ENCODE results near the gene CCDC93.

Gene CCDC93

DNA sequence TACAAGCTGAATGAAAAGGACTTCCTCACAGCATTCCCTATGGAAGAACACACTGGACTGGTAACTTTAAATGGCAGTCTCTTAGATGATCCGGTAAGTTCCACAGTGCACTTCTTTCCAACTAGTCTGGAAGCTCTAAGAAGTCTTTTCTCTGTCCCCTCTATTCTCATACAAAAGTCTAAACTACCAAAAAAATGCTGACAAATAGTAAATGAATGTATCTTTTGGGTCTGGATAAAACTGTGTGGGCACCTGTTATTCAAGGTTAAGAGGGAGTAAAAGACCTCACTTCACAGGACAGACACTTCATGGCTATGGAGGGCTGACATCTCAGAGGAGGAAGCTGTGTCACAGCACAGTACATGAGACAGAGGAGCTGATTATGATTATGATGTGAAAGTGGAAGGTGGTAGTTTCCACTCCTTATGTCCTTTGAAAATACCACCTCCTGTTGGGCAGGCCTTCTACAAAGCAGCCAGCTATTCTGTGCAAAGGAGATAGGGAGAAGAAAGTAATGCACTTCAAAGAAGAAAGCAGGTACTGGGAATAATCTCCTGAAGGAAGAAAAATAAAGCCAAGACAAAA, 23.9 kb downstream of the CCDC93 start:
- no peaks in the 10 kb centered on the region for H3K9me3 Mint-ChIP-seq
- H3K27ac Mint-ChIP-seq = no peak overlapping the region
- H3K36me3 Mint-ChIP-seq (ENCODE audit: low read depth) = peaks cover 49% of the 10 kb centered on the region
- peaks cover 2% of the 10 kb centered on the region for H3K4me1 Mint-ChIP-seq (ENCODE audit: low read depth)
- no peak overlapping the region for H3K4me3 Mint-ChIP-seq
- H3K27me3 Mint-ChIP-seq (ENCODE audit: low read depth) = no peaks in the 10 kb centered on the region
- no peak for DNase-seq (ENCODE audit: low spot score)

GRCh38 chr2:117987121-117987520, 26.7 kb downstream of the CCDC93 start:
- no peak overlapping the region for H3K27ac Mint-ChIP-seq
- peaks cover 49% of the 10 kb centered on the region for H3K36me3 Mint-ChIP-seq (ENCODE audit: low read depth)
- no peak overlapping the region for H3K4me3 Mint-ChIP-seq
- H3K27me3 Mint-ChIP-seq (ENCODE audit: low read depth) = no peaks in the 10 kb centered on the region
- no peaks in the 10 kb centered on the region for H3K9me3 Mint-ChIP-seq
- H3K4me1 Mint-ChIP-seq (ENCODE audit: low read depth) = peaks cover 2% of the 10 kb centered on the region
- DNase-seq (ENCODE audit: low spot score) = no peak

DNA sequence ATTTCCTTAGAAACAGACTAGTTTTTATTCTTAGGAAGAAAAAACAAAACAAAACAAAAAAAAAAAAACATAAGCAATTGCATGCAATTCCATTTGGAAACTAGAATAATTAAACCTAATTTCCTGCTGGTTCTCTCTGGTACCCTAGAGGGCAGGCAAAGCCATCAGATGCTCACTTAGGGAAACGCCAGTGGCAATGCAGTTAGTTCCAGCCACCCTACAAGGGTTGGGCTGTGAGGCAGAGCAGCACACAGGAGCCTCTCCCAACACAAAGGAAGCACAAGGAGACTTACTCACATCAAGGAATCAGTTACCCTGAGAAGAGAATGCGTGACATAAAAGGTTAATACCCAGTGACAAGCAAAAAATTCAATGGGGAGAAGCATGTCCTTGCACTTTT, 28.8 kb downstream of the CCDC93 start:
- H3K36me3 Mint-ChIP-seq (ENCODE audit: low read depth) = peaks cover 36% of the 10 kb centered on the region
- H3K27me3 Mint-ChIP-seq (ENCODE audit: low read depth) = no peaks in the 10 kb centered on the region
- H3K27ac Mint-ChIP-seq = no peak overlapping the region
- no peak for DNase-seq (ENCODE audit: low spot score)
- no peak overlapping the region for H3K4me3 Mint-ChIP-seq
- H3K4me1 Mint-ChIP-seq (ENCODE audit: low read depth) = no peaks in the 10 kb centered on the region
- no peaks in the 10 kb centered on the region for H3K9me3 Mint-ChIP-seq

DNA sequence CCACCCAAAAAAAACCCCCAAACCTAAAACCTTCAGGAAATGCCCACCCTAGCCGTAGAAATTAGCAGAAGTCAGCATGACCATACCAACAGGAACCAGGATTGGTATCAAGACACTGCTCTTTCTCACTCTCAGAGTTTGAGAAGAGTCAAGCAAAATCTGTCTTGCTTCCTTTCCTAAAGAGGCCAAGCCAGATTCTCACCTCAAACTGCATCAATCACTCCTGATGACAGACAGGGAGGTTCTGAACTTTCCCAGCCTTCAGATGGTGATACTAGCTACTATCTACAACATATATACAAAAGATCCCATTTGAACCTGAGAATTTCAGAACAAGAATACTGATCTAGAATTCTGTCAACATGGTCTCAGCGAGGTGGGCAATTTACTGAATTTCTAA, 29.7 kb downstream of the CCDC93 start:
- no peaks in the 10 kb centered on the region for H3K27me3 Mint-ChIP-seq (ENCODE audit: low read depth)
- peaks cover 32% of the 10 kb centered on the region for H3K36me3 Mint-ChIP-seq (ENCODE audit: low read depth)
- DNase-seq (ENCODE audit: low spot score) = no peak
- H3K9me3 Mint-ChIP-seq = no peaks in the 10 kb centered on the region
- no peak overlapping the region for H3K4me3 Mint-ChIP-seq
- H3K4me1 Mint-ChIP-seq (ENCODE audit: low read depth) = no peaks in the 10 kb centered on the region
- peak overlapping the region; percentile 1 for H3K27ac Mint-ChIP-seq

GRCh38 chr2:117983040-117983439, 30.8 kb downstream of the CCDC93 start:
- Mint-ChIP-seq H3K27ac (no peak overlapping the region), H3K4me3 (no peak overlapping the region), H3K9me3 (no peaks in the 10 kb centered on the region), H3K36me3 (ENCODE audit: low read depth) (peaks cover 28% of the 10 kb centered on the region), H3K4me1 (ENCODE audit: low read depth) (no peaks in the 10 kb centered on the region), H3K27me3 (ENCODE audit: low read depth) (no peaks in the 10 kb centered on the region)
- no peak for DNase-seq (ENCODE audit: low spot score)

- Mint-ChIP-seq H3K27me3 (ENCODE audit: low read depth) (no peaks in the 10 kb centered on the region), H3K9me3 (no peaks in the 10 kb centered on the region), H3K27ac (no peak overlapping the region), H3K36me3 (ENCODE audit: low read depth) (peaks cover 31% of the 10 kb centered on the region), H3K4me3 (no peak overlapping the region), H3K4me1 (ENCODE audit: low read depth) (no peaks in the 10 kb centered on the region)
- DNase-seq (ENCODE audit: low spot score) = no peak
These were observed 31.4 kb downstream of the CCDC93 start for GRCh38 chr2:117982376-117983033.

DNA sequence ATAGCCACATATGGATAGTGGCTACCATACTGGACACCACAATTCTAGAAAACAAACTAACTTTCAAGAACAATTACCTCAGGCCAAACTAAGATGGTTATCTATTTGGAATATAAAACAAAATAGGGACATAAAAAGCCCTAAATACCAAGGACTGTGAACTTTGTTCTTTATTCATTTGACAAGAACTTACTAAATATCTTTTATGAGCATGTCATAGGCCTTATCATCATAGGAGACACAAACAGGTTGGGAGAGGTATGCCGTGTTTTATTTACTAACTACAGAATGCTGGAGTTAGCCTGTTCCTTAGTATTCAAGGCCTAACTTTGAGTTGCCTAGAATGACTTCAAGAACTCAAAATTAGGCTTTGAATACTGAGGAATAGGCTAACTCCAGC, 32.1 kb downstream of the CCDC93 start:
- no peaks in the 10 kb centered on the region for H3K4me1 Mint-ChIP-seq (ENCODE audit: low read depth)
- no peaks in the 10 kb centered on the region for H3K27me3 Mint-ChIP-seq (ENCODE audit: low read depth)
- H3K36me3 Mint-ChIP-seq (ENCODE audit: low read depth) = peaks cover 33% of the 10 kb centered on the region
- no peak for DNase-seq (ENCODE audit: low spot score)
- no peaks in the 10 kb centered on the region for H3K9me3 Mint-ChIP-seq
- H3K4me3 Mint-ChIP-seq = no peak overlapping the region
- H3K27ac Mint-ChIP-seq = no peak overlapping the region

DNA sequence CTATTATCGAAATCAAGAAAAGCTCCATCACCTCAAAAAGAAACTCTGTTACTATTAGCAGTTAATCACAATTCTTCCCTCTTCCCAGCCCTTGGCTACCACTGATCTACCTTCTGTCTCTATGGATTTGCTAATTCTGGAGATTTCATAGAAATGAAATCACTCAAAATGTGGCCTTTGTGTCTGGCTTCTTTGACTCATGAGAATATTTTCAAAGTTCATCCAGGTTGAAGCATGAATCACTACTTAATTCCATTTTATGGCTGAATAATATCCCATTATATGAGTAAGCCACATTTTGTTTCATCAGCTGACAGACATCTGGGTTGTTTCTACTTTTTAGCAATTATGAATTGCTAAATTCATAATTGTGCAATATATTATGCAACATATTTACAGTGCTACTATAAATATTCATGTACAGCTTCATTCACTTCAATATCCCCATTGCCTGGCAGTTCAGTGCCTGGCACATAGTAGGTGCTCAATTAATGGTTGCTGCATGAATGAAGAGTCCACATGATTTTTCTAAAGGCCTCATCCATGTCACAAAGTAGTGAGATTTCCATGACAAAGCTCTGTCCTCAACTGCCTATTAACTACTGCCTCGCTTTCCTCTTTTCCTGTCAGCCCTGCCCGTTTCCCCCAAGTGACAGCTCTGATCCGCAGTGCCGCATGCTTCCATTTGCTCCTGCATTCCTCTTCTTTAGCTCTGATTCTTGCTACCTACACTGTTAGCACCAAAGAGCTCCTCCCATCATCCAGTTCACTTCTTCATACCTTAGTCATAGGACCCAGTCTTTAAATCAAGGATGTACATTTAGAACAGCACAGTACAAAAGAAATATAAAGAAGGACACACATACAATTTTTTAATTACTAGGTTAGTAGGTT, 32.8 kb downstream of the CCDC93 start:
- H3K4me3 Mint-ChIP-seq = no peak overlapping the region
- no peak overlapping the region for H3K27ac Mint-ChIP-seq
- no peak for DNase-seq (ENCODE audit: low spot score)
- no peaks in the 10 kb centered on the region for H3K9me3 Mint-ChIP-seq
- no peaks in the 10 kb centered on the region for H3K27me3 Mint-ChIP-seq (ENCODE audit: low read depth)
- H3K4me1 Mint-ChIP-seq (ENCODE audit: low read depth) = no peaks in the 10 kb centered on the region
- H3K36me3 Mint-ChIP-seq (ENCODE audit: low read depth) = peaks cover 35% of the 10 kb centered on the region

GRCh38 chr2:117979911-117980701, 33.8 kb downstream of the CCDC93 start:
- no peaks in the 10 kb centered on the region for H3K4me1 Mint-ChIP-seq (ENCODE audit: low read depth)
- no peak for DNase-seq (ENCODE audit: low spot score)
- H3K27ac Mint-ChIP-seq = no peak overlapping the region
- no peak overlapping the region for H3K4me3 Mint-ChIP-seq
- peaks cover 39% of the 10 kb centered on the region for H3K36me3 Mint-ChIP-seq (ENCODE audit: low read depth)
- H3K27me3 Mint-ChIP-seq (ENCODE audit: low read depth) = no peaks in the 10 kb centered on the region
- no peaks in the 10 kb centered on the region for H3K9me3 Mint-ChIP-seq

DNA sequence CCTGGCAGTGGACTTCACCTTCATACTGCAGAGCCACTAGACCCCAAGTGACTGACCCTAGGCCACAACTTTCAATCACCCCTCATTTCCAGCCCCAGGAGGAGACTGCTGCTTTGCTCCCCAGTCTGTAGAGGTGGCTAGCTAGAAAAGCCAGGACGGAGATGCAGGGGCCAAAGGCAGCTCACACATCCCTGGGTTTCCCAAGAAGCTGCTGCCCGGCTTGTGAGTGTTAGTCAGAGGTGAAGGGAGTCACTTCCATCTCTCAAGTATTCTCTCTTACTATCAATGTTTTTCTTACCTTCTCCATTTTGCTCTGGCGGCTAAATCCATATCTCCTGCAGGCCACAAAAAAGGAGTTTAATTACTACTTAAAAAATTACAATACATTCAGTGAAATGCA, 36.2 kb downstream of the CCDC93 start:
- H3K27me3 Mint-ChIP-seq (ENCODE audit: low read depth) = no peaks in the 10 kb centered on the region
- H3K9me3 Mint-ChIP-seq = no peaks in the 10 kb centered on the region
- H3K4me1 Mint-ChIP-seq (ENCODE audit: low read depth) = no peaks in the 10 kb centered on the region
- H3K36me3 Mint-ChIP-seq (ENCODE audit: low read depth) = peaks cover 41% of the 10 kb centered on the region
- H3K4me3 Mint-ChIP-seq = no peak overlapping the region
- no peak overlapping the region for H3K27ac Mint-ChIP-seq
- no peak for DNase-seq (ENCODE audit: low spot score)

DNA sequence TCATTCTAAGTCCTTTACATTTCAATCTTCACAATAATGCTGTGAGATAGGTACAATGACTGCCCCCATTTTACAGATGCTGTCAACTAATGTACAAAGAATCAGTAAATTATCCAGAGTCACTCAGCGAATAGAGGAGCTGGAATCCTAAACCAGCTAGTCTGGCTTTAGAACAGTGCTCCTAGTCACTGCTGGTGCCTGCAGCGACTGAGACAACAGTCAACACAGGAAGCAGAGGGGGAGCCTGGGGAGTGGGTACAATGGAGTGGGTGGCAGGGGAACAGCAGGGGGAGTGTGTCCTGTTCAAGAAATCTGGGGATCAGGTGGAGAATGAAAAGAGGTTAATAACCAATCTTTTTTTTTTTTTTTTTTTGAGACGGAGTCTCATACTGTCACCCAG, 37.3 kb downstream of the CCDC93 start:
- Mint-ChIP-seq H3K27ac (peak overlapping the region; percentile 21), H3K9me3 (no peaks in the 10 kb centered on the region), H3K4me1 (ENCODE audit: low read depth) (no peaks in the 10 kb centered on the region), H3K27me3 (ENCODE audit: low read depth) (no peaks in the 10 kb centered on the region), H3K36me3 (ENCODE audit: low read depth) (peaks cover 47% of the 10 kb centered on the region), H3K4me3 (no peak overlapping the region)
- no peak for DNase-seq (ENCODE audit: low spot score)

DNA sequence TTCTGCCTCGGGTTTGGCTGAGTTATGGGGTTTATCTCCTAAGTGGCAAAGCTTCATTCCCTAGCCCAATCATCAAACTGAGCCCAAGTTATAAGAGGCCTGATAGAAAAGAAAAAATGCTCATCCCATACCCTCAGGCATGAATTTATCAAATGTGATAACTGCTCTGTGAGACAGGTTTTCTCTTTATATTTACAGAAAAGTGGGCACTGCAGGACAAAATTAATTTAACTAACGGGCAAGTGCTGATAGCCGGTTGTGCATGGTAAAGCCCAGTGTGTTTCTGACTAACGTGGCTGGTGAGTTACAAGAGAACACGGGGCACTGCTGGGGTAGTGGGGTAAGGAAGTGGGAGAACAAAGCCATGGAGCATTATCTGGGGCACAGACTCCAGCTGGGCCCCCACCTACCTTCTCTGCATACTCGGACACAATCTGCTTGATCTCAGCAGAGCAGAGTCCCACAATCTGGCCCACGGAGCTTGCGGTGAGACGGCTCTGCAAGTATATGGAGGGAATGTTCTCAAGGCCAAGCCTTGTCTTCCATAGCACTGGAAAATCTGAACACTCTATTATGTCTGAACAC, 40.3 kb downstream of the CCDC93 start:
- H3K36me3 Mint-ChIP-seq (ENCODE audit: low read depth) = peaks cover 51% of the 10 kb centered on the region
- no peak overlapping the region for H3K4me3 Mint-ChIP-seq
- no peak overlapping the region for H3K27ac Mint-ChIP-seq
- H3K27me3 Mint-ChIP-seq (ENCODE audit: low read depth) = no peaks in the 10 kb centered on the region
- H3K9me3 Mint-ChIP-seq = no peaks in the 10 kb centered on the region
- no peaks in the 10 kb centered on the region for H3K4me1 Mint-ChIP-seq (ENCODE audit: low read depth)
- DNase-seq (ENCODE audit: low spot score) = no peak

DNA sequence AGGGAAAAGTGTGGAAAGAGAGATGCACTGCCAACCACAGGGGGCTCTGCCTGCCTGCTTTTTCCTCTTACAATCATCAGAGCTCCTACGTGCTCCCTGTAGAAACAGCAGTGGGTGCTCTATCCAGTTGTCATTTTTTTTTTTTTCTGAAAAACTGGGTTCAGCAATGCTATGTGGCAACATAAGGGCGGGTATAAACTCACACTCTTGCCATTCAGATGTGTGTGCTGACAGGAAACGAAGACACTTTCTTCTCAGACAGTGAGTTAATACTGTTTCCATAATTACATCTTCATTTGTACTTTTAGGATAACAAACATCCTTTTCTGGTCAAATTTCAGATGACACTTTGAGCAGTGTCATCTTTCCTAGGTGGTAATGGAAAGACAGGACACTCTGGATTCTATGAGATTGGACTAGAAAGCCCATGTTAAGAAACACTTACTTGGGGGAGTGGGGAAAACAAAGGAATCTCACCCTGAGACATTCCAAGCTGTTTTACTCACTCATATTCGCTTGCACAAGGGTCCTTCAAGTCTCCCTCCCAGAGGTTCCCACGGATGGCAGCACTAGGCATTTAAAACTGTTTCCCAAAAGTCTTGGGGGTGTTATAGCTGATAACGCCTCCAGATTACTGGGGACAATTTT, 41.3 kb downstream of the CCDC93 start:
- Mint-ChIP-seq H3K9me3 (no peaks in the 10 kb centered on the region), H3K36me3 (ENCODE audit: low read depth) (peaks cover 49% of the 10 kb centered on the region), H3K27me3 (ENCODE audit: low read depth) (no peaks in the 10 kb centered on the region), H3K27ac (no peak overlapping the region), H3K4me3 (no peak overlapping the region), H3K4me1 (ENCODE audit: low read depth) (no peaks in the 10 kb centered on the region)
- no peak for DNase-seq (ENCODE audit: low spot score)
